Neural crest cell (in vitro differentiated cells): ENCODE data around the gene ELL. TPM values are rescaled to one million over a fixed set of nuclear protein-coding genes. Genes with fewer than 3 reads are reported as not detected.

Experiments used
- DNase-seq: peaks from one replicate; pipeline ENCODE4 v3.0.0; 2021; ENCODE audit warnings: low read depth, mixed read lengths, low spot score
- H3K27ac Mint-ChIP-seq: one replicate; pipeline ENCODE4 v1.8.0; 2021; ENCODE audit warnings: mild to moderate bottlenecking, mixed read lengths; ENCODE audit not compliant: unreplicated experiment
- H3K27me3 Mint-ChIP-seq: 2 replicates; pipeline ENCODE4 v1.8.0; 2021; ENCODE audit warnings: low read depth, mild to moderate bottlenecking, mixed read lengths
- H3K36me3 Mint-ChIP-seq: 2 replicates; pipeline ENCODE4 v1.8.0; 2021; ENCODE audit warnings: low read depth, mild to moderate bottlenecking, mixed read lengths
- H3K4me1 Mint-ChIP-seq: 2 replicates; pipeline ENCODE4 v1.8.0; 2021; ENCODE audit warnings: mixed read lengths
- H3K4me3 Mint-ChIP-seq: one replicate; pipeline ENCODE4 v1.8.0; 2021; ENCODE audit warnings: mild to moderate bottlenecking, mixed read lengths
- H3K9me3 Mint-ChIP-seq: 2 replicates; pipeline ENCODE4 v1.8.0; 2021; ENCODE audit warnings: mixed read lengths
- CTCF ChIP-seq: fragments of 200-600 bp; sonication (generic); conservative IDR thresholded peaks from 2 replicates; pipeline ENCODE4 v1.5.0; 2021; ENCODE audit warnings: antibody characterized with exemption, mild to moderate bottlenecking
- total RNA-seq: library from RNA; stranded (reverse); gene quantifications from 2 replicates; pipeline ENCODE4 v1.2.1, GENCODE V29; 2021

The ELL gene
- total RNA-seq, 1 donor from 2014 or later = 11.1 TPM

- H3K27me3 Mint-ChIP-seq = no peaks in the 10 kb centered on the region
- H3K27ac Mint-ChIP-seq = peak overlapping the region; percentile 82
- TF ChIP-seq CTCF = no peak
- no peak overlapping the region for H3K4me3 Mint-ChIP-seq
- DNase-seq = no peak
- no peaks in the 10 kb centered on the region for H3K36me3 Mint-ChIP-seq
- no peaks in the 10 kb centered on the region for H3K9me3 Mint-ChIP-seq
- peaks cover 18% of the 10 kb centered on the region for H3K4me1 Mint-ChIP-seq
Measured at GRCh38 chr19:18514800-18515682, 6.8 kb downstream of the ELL start.

GRCh38 chr19:18513868-18514267, 8.0 kb downstream of the ELL start:
- no peak for TF ChIP-seq CTCF
- Mint-ChIP-seq H3K27me3 (no peaks in the 10 kb centered on the region), H3K36me3 (no peaks in the 10 kb centered on the region), H3K4me1 (peaks cover 18% of the 10 kb centered on the region), H3K27ac (no peak overlapping the region), H3K4me3 (no peak overlapping the region), H3K9me3 (no peaks in the 10 kb centered on the region)
- no peak for DNase-seq

- Mint-ChIP-seq H3K4me1 (peaks cover 33% of the 10 kb centered on the region), H3K9me3 (no peaks in the 10 kb centered on the region), H3K36me3 (no peaks in the 10 kb centered on the region), H3K27ac (no peak overlapping the region), H3K4me3 (no peak overlapping the region), H3K27me3 (no peaks in the 10 kb centered on the region)
- TF ChIP-seq CTCF = no peak
- no peak for DNase-seq
Measured at GRCh38 chr19:18510216-18510615, 11.7 kb downstream of the ELL start.

GRCh38 chr19:18508585-18508984, 13.3 kb downstream of the ELL start:
- no peak overlapping the region for H3K27ac Mint-ChIP-seq
- H3K36me3 Mint-ChIP-seq = no peaks in the 10 kb centered on the region
- peaks cover 25% of the 10 kb centered on the region for H3K4me1 Mint-ChIP-seq

GRCh38 chr19:18507727-18508440, 14.0 kb downstream of the ELL start:
- H3K36me3 Mint-ChIP-seq = no peaks in the 10 kb centered on the region
- H3K27ac Mint-ChIP-seq = no peak overlapping the region
- no peaks in the 10 kb centered on the region for H3K27me3 Mint-ChIP-seq
- no peak for TF ChIP-seq CTCF
- peaks cover 20% of the 10 kb centered on the region for H3K4me1 Mint-ChIP-seq
- H3K4me3 Mint-ChIP-seq = no peak overlapping the region
- H3K9me3 Mint-ChIP-seq = no peaks in the 10 kb centered on the region
- no peak for DNase-seq

More at GRCh38 chr19:18508585-18508984, 13.3 kb downstream of the ELL start:
- no peak for DNase-seq
- no peak for TF ChIP-seq CTCF
- H3K27me3 Mint-ChIP-seq = no peaks in the 10 kb centered on the region
- no peaks in the 10 kb centered on the region for H3K9me3 Mint-ChIP-seq
- no peak overlapping the region for H3K4me3 Mint-ChIP-seq
